Embryonic facial prominence (tissue), 1 donor: ENCODE results near the gene KCNN4.

ENCODE experiments used
- DNase-seq: peaks from one replicate; pipeline ENCODE4 v3.0.0-alpha.2; 2016; ENCODE audit errors: extremely low spot score

Gene KCNN4

GRCh38 chr19:43718627-43719377, 62.0 kb downstream of the KCNN4 start:
- DNase-seq: no peak
